ENCODE results near the gene CHORDC1.
"Not testable (repeated sequence)": the region's sequence is repeated elsewhere in the genome, so short reads cannot be mapped to it uniquely, and the experiment has no call there.

Gene CHORDC1

GRCh38 chr11:90178751-90179150, 44.1 kb downstream of the CHORDC1 start:
- peak; percentile 46 for DNase-seq (ENCODE audit: low read depth)
- H3K4me3 ChIP-seq (ENCODE audit: low read depth, low read length) = no peak overlapping the region
- TF ChIP-seq CTCF (IDR thresholded peaks at IDR 0.05; ENCODE audit: control insufficient read depth, extremely low read depth, insufficient read depth) = no peak

DNA sequence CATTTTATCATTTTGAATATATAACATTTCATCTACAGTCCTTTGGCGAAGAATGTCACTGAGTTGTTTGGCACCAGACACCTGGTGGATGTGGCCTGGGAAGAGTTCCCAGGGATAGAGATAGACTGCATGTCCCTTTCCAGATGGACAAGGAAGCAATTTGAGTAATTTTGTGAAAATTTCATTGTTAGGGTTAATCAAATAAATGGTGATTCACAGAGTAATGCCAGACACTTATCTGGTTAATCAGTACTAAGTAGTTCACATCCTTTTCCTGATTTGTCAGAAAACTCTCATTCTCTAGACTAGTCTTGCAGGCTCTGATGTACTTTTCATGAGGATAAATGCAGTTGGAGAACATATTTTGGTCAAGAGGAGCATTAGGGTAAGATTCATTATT, 46.8 kb downstream of the CHORDC1 start:
- TF ChIP-seq CTCF (IDR thresholded peaks at IDR 0.05; ENCODE audit: control insufficient read depth, extremely low read depth, insufficient read depth) = no peak
- no peak for DNase-seq (ENCODE audit: low read depth)
- no peak overlapping the region for H3K4me3 ChIP-seq (ENCODE audit: low read depth, low read length)

DNA sequence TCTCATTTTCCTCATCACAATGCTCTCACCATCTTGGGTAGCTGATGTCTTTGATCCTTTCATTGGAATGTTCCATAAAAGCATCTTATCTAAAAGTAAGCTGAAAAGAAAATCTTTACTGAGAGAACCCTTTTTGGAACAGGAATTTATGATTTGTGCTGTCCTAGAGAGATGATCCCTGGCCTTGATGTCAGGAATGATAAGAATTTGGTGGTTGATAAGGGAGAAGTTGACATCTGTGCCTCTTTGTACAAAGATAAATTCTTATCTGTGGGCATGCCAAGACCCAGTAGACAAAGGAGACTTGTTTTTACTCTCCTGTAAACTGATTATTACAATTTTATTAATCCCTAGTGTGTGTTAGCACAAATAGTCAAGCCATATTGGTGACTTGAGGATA, 51.5 kb downstream of the CHORDC1 start:
- DNase-seq (ENCODE audit: low read depth) = no peak
- no peak overlapping the region for H3K4me3 ChIP-seq (ENCODE audit: low read depth, low read length)
- no peak for TF ChIP-seq CTCF (IDR thresholded peaks at IDR 0.05; ENCODE audit: control insufficient read depth, extremely low read depth, insufficient read depth)

- DNase-seq (ENCODE audit: low read depth) = no peak
- TF ChIP-seq CTCF (IDR thresholded peaks at IDR 0.05; ENCODE audit: control insufficient read depth, extremely low read depth, insufficient read depth) = no peak
- no peak overlapping the region for H3K4me3 ChIP-seq (ENCODE audit: low read depth, low read length)
These were observed 54.3 kb downstream of the CHORDC1 start for GRCh38 chr11:90168571-90168970.

GRCh38 chr11:90167704-90168103, 55.1 kb downstream of the CHORDC1 start:
- DNase-seq (ENCODE audit: low read depth); H3K4me3 ChIP-seq (ENCODE audit: low read depth, low read length): not testable (repeated sequence)

DNA sequence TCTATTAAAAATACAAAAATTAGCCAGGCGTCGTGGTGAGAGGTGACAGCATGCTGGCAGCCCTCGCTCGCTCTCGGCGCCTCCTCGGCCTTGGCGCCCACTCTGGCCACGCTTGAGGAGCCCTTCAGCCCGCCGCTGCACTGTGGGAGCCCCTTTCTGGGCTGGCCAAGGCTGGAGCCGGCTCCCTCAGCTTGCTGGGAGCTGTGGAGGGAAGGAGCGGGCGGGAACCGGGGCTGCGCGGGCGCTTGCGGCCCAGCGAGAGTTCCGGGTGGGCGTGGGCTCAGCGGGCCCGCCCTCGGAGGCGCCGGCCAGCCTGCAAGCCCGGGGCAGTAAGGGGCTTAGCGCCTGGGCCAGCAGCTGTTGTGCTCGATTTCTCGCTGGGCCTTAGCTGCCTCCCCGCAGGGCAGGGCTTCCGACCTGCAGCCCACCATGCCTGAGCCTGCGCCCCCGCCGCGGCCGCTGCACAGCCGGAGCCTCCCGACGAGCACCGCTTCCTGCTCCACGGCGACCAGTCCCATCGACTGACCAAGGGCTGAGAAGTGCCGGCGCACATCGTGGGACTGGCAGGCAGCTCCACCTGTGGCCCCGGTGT, 55.8 kb downstream of the CHORDC1 start:
- not testable (repeated sequence) for DNase-seq (ENCODE audit: low read depth); H3K4me3 ChIP-seq (ENCODE audit: low read depth, low read length)
